Gastroesophageal sphincter (tissue), 4 donors: ENCODE data around the gene SNED1. TPM values are rescaled to one million over a fixed set of nuclear protein-coding genes. Genes with fewer than 3 reads are reported as not detected.
A peak's percentile ranks its signal among the peaks of the same experiment; 100 is the strongest.

Experiments
- ATAC-seq: fragments of 150-250 bp; one replicate; pipeline ENCODE4 v1.9.1; 2016; ENCODE audit warnings: mild to moderate bottlenecking, moderate library complexity
- H3K27ac ChIP-seq, 4 donors: fragments of 200-600 bp; sonication (generic) in 3 of 4; 1 replicate in 3 of 4; 2 replicates in 1 of 4; pipeline ENCODE4 v1.5.1; 2016 to 2019
- H3K27me3 ChIP-seq: fragments of 200-600 bp; sonication (generic); one replicate; pipeline ENCODE4 v1.5.1; 2019
- H3K36me3 ChIP-seq, 2 donors: fragments of 200-600 bp; sonication (generic); one replicate each; pipeline ENCODE4 v1.5.1; 2019; ENCODE audit warnings: control low read depth in 1 of 2
- H3K4me1 ChIP-seq, 3 donors: fragments of 200-600 bp; sonication (generic); 1 replicate in 2 of 3; 2 replicates in 1 of 3; pipeline ENCODE4 v1.5.1; 2016 to 2019; ENCODE audit warnings: control low read depth in 2 of 3
- H3K4me3 ChIP-seq, 2 donors: fragments of 200-600 bp; sonication (generic); one replicate each; pipeline ENCODE4 v1.5.1; 2019; ENCODE audit warnings: mild to moderate bottlenecking in 1 of 2, moderate library complexity in 1 of 2
- H3K9me3 ChIP-seq, 3 donors: fragments of 200-600 bp; sonication (generic); one replicate each; pipeline ENCODE4 v1.5.1; 2017 to 2019; ENCODE audit warnings: control low read depth in 2 of 3
- EP300 ChIP-seq: sonication (generic); formaldehyde crosslinking; IDR thresholded peaks from one replicate; pipeline ENCODE4 v1.6.1; 2017; ENCODE audit warnings: antibody characterized with exemption, mild to moderate bottlenecking
- POLR2A ChIP-seq, 2 donors: fragments of 450-650 bp; IDR thresholded peaks; one replicate each; pipeline ENCODE4 v1.6.1; 2017; ENCODE audit warnings: antibody characterized with exemption in 2 of 2, mild to moderate bottlenecking in 2 of 2, moderate library complexity in 1 of 2
- POLR2AphosphoS5 ChIP-seq: sonication (generic); formaldehyde crosslinking; IDR thresholded peaks from one replicate; pipeline ENCODE4 v1.6.1; 2017; ENCODE audit warnings: antibody characterized with exemption
- WGBS, 2 donors: methylation state at CpG; one replicate each; pipeline ENCODE4 v1.1.5; 2018; ENCODE audit warnings: low coverage in 1 of 2; 5-methylcytosine and 5-hydroxymethylcytosine counted together
- total RNA-seq, 4 donors: library from RNA; depleted of rRNA; stranded (reverse); fragments of >200 nt; gene quantifications; one replicate each; pipeline ENCODE4 v1.1.0, GENCODE V29; 2016
- TF ChIP-seq, protein P1 (sequence below), 4 experiments: fragments of 200-600 bp in 2 of 4; fragments of 450-650 bp in 2 of 4; sonication (generic) in 1 of 4; IDR thresholded peaks; one replicate each; pipeline ENCODE4 v1.5.1; 2017 to 2019; ENCODE audit warnings: antibody characterized with exemption in 4 of 4, mild to moderate bottlenecking in 2 of 4, moderate library complexity in 2 of 4

The SNED1 gene
- total RNA-seq, 4 donors from 2014 or later: 8.3 to 29.9 (median 14.6) TPM

DNA sequence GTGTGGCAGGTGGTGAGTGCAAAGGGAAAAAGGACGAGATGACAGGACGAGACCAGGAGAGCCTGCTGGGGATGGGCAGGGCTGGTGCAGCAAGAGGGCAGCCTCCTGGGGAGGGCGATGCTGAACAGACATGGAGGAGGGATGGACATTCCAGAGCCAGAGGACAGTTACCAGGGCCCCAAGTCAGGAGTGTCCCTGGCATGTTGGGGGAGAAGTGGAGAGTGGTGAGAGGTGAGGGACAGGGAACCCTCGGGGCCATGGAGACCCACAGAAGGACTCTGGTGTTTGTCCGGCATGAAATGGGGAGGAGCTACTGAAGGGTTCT lies 84.6 kb downstream of the SNED1 start:
- H3K4me3 ChIP-seq: no peak overlapping the region
- H3K36me3 ChIP-seq: peaks cover 0 to 36% of the 10 kb centered on the region in 2 donors
- H3K27me3 ChIP-seq: no peaks in the 10 kb centered on the region
- 78 to 89% methylated on average over 4 of the region's 5 CpGs for WGBS, 2 donors
- peaks cover 0 to 6% (median 0%) of the 10 kb centered on the region in 3 donors for H3K4me1 ChIP-seq
- H3K27ac ChIP-seq: no peak overlapping the region
- TF ChIP-seq EP300: no peak
- no peak for TF ChIP-seq POLR2AphosphoS5
- no peaks in the 10 kb centered on the region for H3K9me3 ChIP-seq
- ATAC-seq: no peak

GRCh38 chr2:241084856-241085444 lies 86.5 kb downstream of the SNED1 start:
- Histone ChIP-seq H3K27me3 (no peaks in the 10 kb centered on the region), H3K4me1 (peaks cover 0 to 6% (median 0%) of the 10 kb centered on the region in 3 donors), H3K36me3 (peaks cover 0 to 55% of the 10 kb centered on the region in 2 donors), H3K9me3 (no peaks in the 10 kb centered on the region), H3K27ac (no peak overlapping the region), H3K4me3 (no peak overlapping the region)
- 97 to 100% methylated on average over 4 of the region's 4 CpGs for WGBS, 2 donors
- TF ChIP-seq POLR2AphosphoS5: no peak
- TF ChIP-seq, protein P1, sequence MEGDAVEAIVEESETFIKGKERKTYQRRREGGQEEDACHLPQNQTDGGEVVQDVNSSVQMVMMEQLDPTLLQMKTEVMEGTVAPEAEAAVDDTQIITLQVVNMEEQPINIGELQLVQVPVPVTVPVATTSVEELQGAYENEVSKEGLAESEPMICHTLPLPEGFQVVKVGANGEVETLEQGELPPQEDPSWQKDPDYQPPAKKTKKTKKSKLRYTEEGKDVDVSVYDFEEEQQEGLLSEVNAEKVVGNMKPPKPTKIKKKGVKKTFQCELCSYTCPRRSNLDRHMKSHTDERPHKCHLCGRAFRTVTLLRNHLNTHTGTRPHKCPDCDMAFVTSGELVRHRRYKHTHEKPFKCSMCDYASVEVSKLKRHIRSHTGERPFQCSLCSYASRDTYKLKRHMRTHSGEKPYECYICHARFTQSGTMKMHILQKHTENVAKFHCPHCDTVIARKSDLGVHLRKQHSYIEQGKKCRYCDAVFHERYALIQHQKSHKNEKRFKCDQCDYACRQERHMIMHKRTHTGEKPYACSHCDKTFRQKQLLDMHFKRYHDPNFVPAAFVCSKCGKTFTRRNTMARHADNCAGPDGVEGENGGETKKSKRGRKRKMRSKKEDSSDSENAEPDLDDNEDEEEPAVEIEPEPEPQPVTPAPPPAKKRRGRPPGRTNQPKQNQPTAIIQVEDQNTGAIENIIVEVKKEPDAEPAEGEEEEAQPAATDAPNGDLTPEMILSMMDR (IDR thresholded peaks at IDR 0.05): no peak
- TF ChIP-seq POLR2A (IDR thresholded peaks at IDR 0.05): no peak
- TF ChIP-seq EP300: no peak
- no peak for ATAC-seq

- Histone ChIP-seq H3K4me1 (no peaks in the 10 kb centered on the region), H3K27ac (no peak overlapping the region), H3K4me3 (no peak overlapping the region), H3K9me3 (no peaks in the 10 kb centered on the region), H3K27me3 (no peaks in the 10 kb centered on the region), H3K36me3 (peaks cover 0 to 82% of the 10 kb centered on the region in 2 donors)
- no peak for ATAC-seq
- WGBS, 2 donors: 85 to 91% methylated on average over 19 to 23 of the region's 29 CpGs
- TF ChIP-seq, protein P1 (IDR thresholded peaks at IDR 0.05): no peak
- TF ChIP-seq POLR2A (IDR thresholded peaks at IDR 0.05) (no peak), EP300 (no peak), POLR2AphosphoS5 (no peak)
Observed at GRCh38 chr2:241087420-241088268, 89.2 kb downstream of the SNED1 start.

- 31 to 85% methylated on average over 4 of the region's 8 CpGs for WGBS, 2 donors
- Histone ChIP-seq H3K27ac (peak overlapping the region in 1 of 4 donors; percentile 10), H3K36me3 (peaks cover 0 to 89% of the 10 kb centered on the region in 2 donors), H3K9me3 (no peaks in the 10 kb centered on the region), H3K27me3 (no peaks in the 10 kb centered on the region), H3K4me1 (no peaks in the 10 kb centered on the region), H3K4me3 (no peak overlapping the region)
- TF ChIP-seq, protein P1 (IDR thresholded peaks at IDR 0.05): no peak
- no peak for TF ChIP-seq POLR2A (IDR thresholded peaks at IDR 0.05)
- TF ChIP-seq POLR2AphosphoS5: no peak
- no peak for TF ChIP-seq EP300
- ATAC-seq: no peak
Observed at GRCh38 chr2:241088376-241088775, 90.0 kb downstream of the SNED1 start.

GRCh38 chr2:241088791-241089732 lies 90.6 kb downstream of the SNED1 start:
- Histone ChIP-seq H3K4me1 (no peaks in the 10 kb centered on the region), H3K27me3 (no peaks in the 10 kb centered on the region), H3K27ac (peak overlapping the region in 1 of 4 donors; percentile 10), H3K9me3 (no peaks in the 10 kb centered on the region), H3K36me3 (peaks cover 0 to 96% of the 10 kb centered on the region in 2 donors), H3K4me3 (no peak overlapping the region)
- TF ChIP-seq POLR2A (IDR thresholded peaks at IDR 0.05): no peak
- TF ChIP-seq EP300: no peak
- TF ChIP-seq, protein P1 (IDR thresholded peaks at IDR 0.05): no peak
- TF ChIP-seq POLR2AphosphoS5: no peak
- ATAC-seq: no peak
- 73% methylated on average over 13 to 18 of the region's 20 CpGs for WGBS, 2 donors
